Measurements from ENCODE around the gene BCL6. TPM values are rescaled to one million over a fixed set of nuclear protein-coding genes. Genes with fewer than 3 reads are reported as not detected.

BCL6 gene
- total RNA-seq, 4 donors from 2014 or later = 7.4 to 79.2 (median 25.7) TPM

DNA sequence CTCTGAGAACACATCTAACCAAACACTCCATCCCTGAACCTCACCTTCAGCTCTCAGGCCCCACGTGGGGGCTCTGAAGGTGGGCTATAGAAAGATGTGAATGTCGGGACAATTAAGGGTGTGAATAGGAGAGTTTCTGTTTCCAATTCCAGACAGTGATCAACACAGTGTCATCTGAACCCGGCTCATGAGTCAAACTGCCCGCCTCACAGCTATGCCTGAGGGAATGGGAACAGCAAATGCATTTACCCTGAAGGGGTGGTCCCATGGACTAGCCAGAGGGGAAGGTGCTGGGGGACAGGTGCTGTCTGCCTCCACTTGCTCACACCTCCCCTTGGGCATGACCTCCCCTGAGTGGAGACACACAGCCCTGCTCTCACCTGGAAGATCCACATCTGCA lies 49.2 kb downstream of the BCL6 start:
- Histone ChIP-seq H3K4me3 (no peak overlapping the region), H3K36me3 (no peaks in the 10 kb centered on the region), H3K27ac (no peak overlapping the region), H3K4me1 (no peaks in the 10 kb centered on the region), H3K9me3 (no peaks in the 10 kb centered on the region), H3K27me3 (no peaks in the 10 kb centered on the region)
- TF ChIP-seq, protein P1, sequence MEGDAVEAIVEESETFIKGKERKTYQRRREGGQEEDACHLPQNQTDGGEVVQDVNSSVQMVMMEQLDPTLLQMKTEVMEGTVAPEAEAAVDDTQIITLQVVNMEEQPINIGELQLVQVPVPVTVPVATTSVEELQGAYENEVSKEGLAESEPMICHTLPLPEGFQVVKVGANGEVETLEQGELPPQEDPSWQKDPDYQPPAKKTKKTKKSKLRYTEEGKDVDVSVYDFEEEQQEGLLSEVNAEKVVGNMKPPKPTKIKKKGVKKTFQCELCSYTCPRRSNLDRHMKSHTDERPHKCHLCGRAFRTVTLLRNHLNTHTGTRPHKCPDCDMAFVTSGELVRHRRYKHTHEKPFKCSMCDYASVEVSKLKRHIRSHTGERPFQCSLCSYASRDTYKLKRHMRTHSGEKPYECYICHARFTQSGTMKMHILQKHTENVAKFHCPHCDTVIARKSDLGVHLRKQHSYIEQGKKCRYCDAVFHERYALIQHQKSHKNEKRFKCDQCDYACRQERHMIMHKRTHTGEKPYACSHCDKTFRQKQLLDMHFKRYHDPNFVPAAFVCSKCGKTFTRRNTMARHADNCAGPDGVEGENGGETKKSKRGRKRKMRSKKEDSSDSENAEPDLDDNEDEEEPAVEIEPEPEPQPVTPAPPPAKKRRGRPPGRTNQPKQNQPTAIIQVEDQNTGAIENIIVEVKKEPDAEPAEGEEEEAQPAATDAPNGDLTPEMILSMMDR (IDR thresholded peaks at IDR 0.05) = no peak
- TF ChIP-seq POLR2A (IDR thresholded peaks at IDR 0.05) = no peak
- DNase-seq = no peak

DNA sequence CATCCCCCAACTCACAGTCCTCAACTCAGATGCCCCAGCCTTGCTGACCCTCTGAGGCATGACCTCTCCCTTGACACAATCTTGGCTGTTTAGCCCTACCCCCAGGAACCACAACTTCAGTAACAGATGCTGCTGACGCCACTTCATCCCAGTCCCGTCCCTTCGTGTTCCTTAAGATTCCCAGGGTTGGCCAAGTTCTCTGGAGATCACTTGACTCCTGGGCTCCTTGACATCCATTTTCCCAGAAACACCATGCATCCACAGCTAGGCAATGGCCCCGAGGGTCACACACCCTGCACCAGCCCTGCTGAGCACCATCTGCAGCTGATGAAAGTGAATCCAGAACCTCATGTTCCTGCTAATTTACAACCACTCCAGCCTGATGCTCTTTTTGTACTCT lies 49.8 kb downstream of the BCL6 start:
- no peak for DNase-seq
- H3K4me3 ChIP-seq = no peak overlapping the region

DNA sequence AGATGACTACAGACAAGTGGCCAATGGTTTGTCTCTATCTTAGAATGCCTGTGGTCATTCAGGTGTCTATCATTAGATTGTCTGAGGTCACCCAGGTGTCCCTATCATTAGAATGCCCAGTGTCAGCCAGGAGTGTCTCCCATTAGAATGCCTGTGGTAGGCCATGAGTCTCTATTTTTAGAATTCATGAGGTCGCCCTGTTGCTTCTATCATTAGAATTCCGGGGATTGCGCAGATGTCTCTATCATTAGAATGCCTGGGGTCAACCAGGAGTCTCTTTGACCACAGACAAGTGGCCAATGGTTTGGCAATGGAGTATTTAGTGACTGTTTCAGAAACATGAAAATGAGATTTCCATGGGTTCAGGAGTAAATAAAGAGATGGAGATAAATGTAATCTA lies 50.5 kb downstream of the BCL6 start:
- no peak overlapping the region for H3K4me3 ChIP-seq
- no peak for DNase-seq
- H3K36me3 ChIP-seq = no peaks in the 10 kb centered on the region
- no peaks in the 10 kb centered on the region for H3K9me3 ChIP-seq
- H3K4me1 ChIP-seq = no peaks in the 10 kb centered on the region
- TF ChIP-seq, protein P1 (IDR thresholded peaks at IDR 0.05) = no peak
- no peak for TF ChIP-seq POLR2A (IDR thresholded peaks at IDR 0.05)
- no peaks in the 10 kb centered on the region for H3K27me3 ChIP-seq
- no peak overlapping the region for H3K27ac ChIP-seq

More for the DNA sequence above, 49.8 kb downstream of the BCL6 start:
- no peaks in the 10 kb centered on the region for H3K4me1 ChIP-seq
- no peaks in the 10 kb centered on the region for H3K36me3 ChIP-seq
- TF ChIP-seq POLR2A (IDR thresholded peaks at IDR 0.05) = no peak
- TF ChIP-seq, protein P1 (IDR thresholded peaks at IDR 0.05) = no peak
- no peak overlapping the region for H3K27ac ChIP-seq
- no peaks in the 10 kb centered on the region for H3K27me3 ChIP-seq
- H3K9me3 ChIP-seq = no peaks in the 10 kb centered on the region

DNA sequence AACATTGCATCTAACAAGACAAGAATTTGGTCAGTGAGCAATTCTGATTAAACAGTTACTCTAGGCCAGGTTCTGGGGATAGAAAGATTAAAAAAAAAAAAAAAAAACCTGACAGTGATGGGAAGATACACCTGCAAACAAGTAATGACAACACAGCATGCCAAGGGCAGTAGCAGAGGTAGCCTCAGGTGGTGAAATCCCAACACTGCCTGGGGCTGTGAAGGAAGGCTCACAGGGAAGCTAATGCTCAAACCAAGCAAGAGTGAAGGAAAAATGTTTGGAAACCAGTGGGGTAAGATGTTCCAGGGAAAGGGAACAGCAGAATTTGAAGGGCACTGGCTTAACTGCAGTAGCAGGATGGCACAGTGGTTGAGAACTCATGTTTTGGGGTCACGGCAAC lies 51.8 kb downstream of the BCL6 start:
- no peaks in the 10 kb centered on the region for H3K36me3 ChIP-seq
- H3K27me3 ChIP-seq = no peaks in the 10 kb centered on the region
- no peak overlapping the region for H3K4me3 ChIP-seq
- TF ChIP-seq, protein P1 (IDR thresholded peaks at IDR 0.05) = no peak
- no peak for TF ChIP-seq POLR2A (IDR thresholded peaks at IDR 0.05)
- H3K27ac ChIP-seq = no peak overlapping the region
- no peaks in the 10 kb centered on the region for H3K4me1 ChIP-seq
- no peak for DNase-seq
- H3K9me3 ChIP-seq = no peaks in the 10 kb centered on the region

DNA sequence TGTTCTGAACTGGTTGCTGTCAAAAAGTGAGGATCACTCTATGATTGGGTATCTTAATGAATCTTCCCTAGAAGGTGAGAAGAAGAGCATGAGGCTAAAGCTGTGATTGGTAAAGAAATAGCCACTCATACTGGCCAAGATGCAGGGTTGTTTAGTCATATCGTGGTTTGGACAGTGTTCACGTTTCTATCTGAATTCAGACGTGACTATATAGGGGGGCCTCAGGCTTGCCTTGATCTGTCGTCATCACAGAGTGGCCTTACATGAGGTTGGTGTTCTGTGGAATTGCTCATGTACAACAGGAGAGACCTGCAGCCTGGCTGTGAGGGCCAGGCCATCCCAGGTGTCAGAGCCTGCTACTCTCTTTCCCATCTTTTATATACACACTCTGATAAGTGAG lies 55.3 kb downstream of the BCL6 start:
- TF ChIP-seq, protein P1 (IDR thresholded peaks at IDR 0.05) = no peak
- no peak for TF ChIP-seq POLR2A (IDR thresholded peaks at IDR 0.05)

More for the DNA sequence above, 55.3 kb downstream of the BCL6 start:
- no peak for DNase-seq
- Histone ChIP-seq H3K27me3 (no peaks in the 10 kb centered on the region), H3K36me3 (no peaks in the 10 kb centered on the region), H3K4me3 (no peak overlapping the region), H3K4me1 (no peaks in the 10 kb centered on the region), H3K9me3 (peaks cover 0 to 5% (median 0%) of the 10 kb centered on the region in 4 donors), H3K27ac (no peak overlapping the region)
